Spleen (tissue), 11 donors: ENCODE results near the gene STUM. TPM values are rescaled to one million over a fixed set of nuclear protein-coding genes. Genes with fewer than 3 reads are reported as not detected.

ENCODE experiments used
- DNase-seq: peaks from one replicate; pipeline ENCODE4 v3.0.0-alpha.2; 2020
- H3K27ac ChIP-seq, 8 donors: fragments of 200-600 bp; sonication (generic) in 7 of 8; 1 replicate in 4 of 8; 2 replicates in 4 of 8; pipeline versions ENCODE4 v1.5.0 to v1.8.0; 2016 to 2021; ENCODE audit warnings: inconsistent platforms in 4 of 8, mild to moderate bottlenecking in 4 of 8, moderate library complexity in 1 of 8
- H3K27me3 ChIP-seq, 7 donors: fragments of 200-600 bp; sonication (generic) in 6 of 7; replicated peaks in 1 of 7; 1 replicate in 4 of 7; 2 replicates in 3 of 7; pipeline versions ENCODE4 v1.5.0 to v1.8.0; 2016 to 2021; ENCODE audit warnings: inconsistent platforms in 3 of 7, mild to moderate bottlenecking in 1 of 7
- H3K36me3 ChIP-seq, 6 donors: fragments of 200-600 bp; sonication (generic) in 5 of 6; 1 replicate in 4 of 6; 2 replicates in 2 of 6; pipeline versions ENCODE4 v1.5.0 to v1.8.0; 2016 to 2021; ENCODE audit warnings: inconsistent platforms in 2 of 6
- H3K4me1 ChIP-seq, 6 donors: fragments of 200-600 bp; sonication (generic) in 5 of 6; 1 replicate in 3 of 6; 2 replicates in 3 of 6; pipeline versions ENCODE4 v1.5.0 to v1.8.0; 2016 to 2021; ENCODE audit warnings: inconsistent platforms in 3 of 6
- H3K4me3 ChIP-seq, 8 donors: fragments of 200-600 bp; sonication (generic) in 7 of 8; 1 replicate in 4 of 8; 2 replicates in 4 of 8; pipeline versions ENCODE4 v1.5.0 to v1.8.0; 2016 to 2021; ENCODE audit warnings: inconsistent platforms in 4 of 8, mild to moderate bottlenecking in 4 of 8, moderate library complexity in 2 of 8
- H3K9me3 ChIP-seq, 8 donors: fragments of 200-600 bp; sonication (generic) in 7 of 8; 1 replicate in 4 of 8; 2 replicates in 4 of 8; pipeline versions ENCODE4 v1.5.0 to v1.8.0; 2016 to 2021; ENCODE audit warnings: inconsistent platforms in 4 of 8
- CTCF ChIP-seq, 11 experiments: fragments of 200-600 bp in 7 of 11; fragments of 450-650 bp in 4 of 11; sonication (generic) in 4 of 11; IDR thresholded peaks in 8 of 11; conservative IDR thresholded peaks in 3 of 11; 1 replicate in 7 of 11; 2 replicates in 4 of 11; pipeline versions ENCODE4 v1.4.0 to v1.8.0; 2016 to 2021; ENCODE audit warnings: antibody characterized with exemption in 11 of 11, inconsistent platforms in 4 of 11, mild to moderate bottlenecking in 1 of 11
- POLR2A ChIP-seq, 3 donors: fragments of 450-650 bp; IDR thresholded peaks; one replicate each; pipeline ENCODE4 v1.5.1; 2017; ENCODE audit warnings: antibody characterized with exemption in 3 of 3, mild to moderate bottlenecking in 1 of 3
- POLR2AphosphoS5 ChIP-seq, 3 donors: sonication (generic); formaldehyde crosslinking; IDR thresholded peaks; one replicate each; pipeline ENCODE4 v1.5.1; 2017; ENCODE audit warnings: antibody characterized with exemption in 3 of 3
- WGBS, 5 donors: extraction: QIAGEN DNeasy Blood & Tissue Kit in 3 of 5; methylation state at CpG; one replicate each; pipeline versions ENCODE4 v1.1.5 to v1.1.7; 2013 to 2018; 5-methylcytosine and 5-hydroxymethylcytosine counted together
- intact Hi-C: fragments of 100-400 bp; cut with DNase I; formaldehyde crosslinking; loops from one replicate; pipeline ENCODE4 v1.15.0; 2023; ENCODE audit warnings: low total_unique reads
- polyA plus RNA-seq, 3 donors: library from polyadenylated mRNA; stranded (reverse); fragments of 200-250 nt; gene quantifications; one replicate each; pipeline ENCODE4 v1.2.1, GENCODE V29; 2013
- total RNA-seq, 7 donors: library from RNA; depleted of rRNA in 3 of 7; stranded (reverse); fragments of >200 nt in 3 of 7; fragmentation: NEBNext Ultra II Directional in 4 of 7; extraction: Animal tissue kit (Norgen Biotek cat#: 25700) in 4 of 7; gene quantifications; one replicate each; pipeline versions ENCODE4 v1.1.0 to v1.2.1, GENCODE V29; 2016 to 2021
- donor health status: healthy with polysubstance abuse.
- donor health status: DM: no; HTN: no; CAD: no; lungs with moderate emphysema.
- donor health status: DM: no; HTN: no; CAD: no.
- donor health status: Bipolar disorder and iron deficiency.
- donor health status: healthy.
- donor health status: DM: no; HTN: no; CAD: no.
- donor health status: DM: yes; HTN: yes; CAD: no.

Gene STUM
- total and polyA plus RNA-seq, 10 donors = 0.11 to 2.8 (median 0.49) TPM

- 0 to 2% (median 1%) methylated on average over 32 to 73 of the region's 73 CpGs for WGBS, 5 donors
- Histone ChIP-seq H3K27me3 (peaks cover 0 to 68% (median 30%) of the 10 kb centered on the region in 7 donors), H3K4me1 (peaks cover 14 to 42% (median 34%) of the 10 kb centered on the region in 6 donors), H3K9me3 (no peaks in the 10 kb centered on the region), H3K4me3 (peak overlapping the region; percentile 8 to 75 (median 49)), H3K36me3 (no peaks in the 10 kb centered on the region), H3K27ac (no peak overlapping the region)
- DNase-seq = no peak
- no peak for TF ChIP-seq CTCF (IDR thresholded peaks at IDR 0.05 in 8 of 11, conservative IDR thresholded peaks at IDR 0.05 in 3 of 11)
- no peak for TF ChIP-seq POLR2AphosphoS5 (IDR thresholded peaks at IDR 0.05)
- TF ChIP-seq POLR2A (IDR thresholded peaks at IDR 0.05) = no peak
- intact Hi-C loops = no loop called here
Observed at GRCh38 chr1:226549094-226549936, 751 bp downstream of the STUM start.

GRCh38 chr1:226549937-226550671 lies 1.5 kb downstream of the STUM start:
- H3K27me3 ChIP-seq = peaks cover 0 to 68% (median 30%) of the 10 kb centered on the region in 7 donors
- no peaks in the 10 kb centered on the region for H3K9me3 ChIP-seq
- no peak overlapping the region for H3K27ac ChIP-seq
- H3K4me1 ChIP-seq = peaks cover 14 to 36% (median 34%) of the 10 kb centered on the region in 6 donors
- H3K36me3 ChIP-seq = no peaks in the 10 kb centered on the region
- no peak for DNase-seq
- peak overlapping the region; percentile 8 to 75 (median 49) for H3K4me3 ChIP-seq
- peak in 1 of 11 experiments; percentile 6 for TF ChIP-seq CTCF (IDR thresholded peaks at IDR 0.05 in 8 of 11, conservative IDR thresholded peaks at IDR 0.05 in 3 of 11)
- no peak for TF ChIP-seq POLR2A (IDR thresholded peaks at IDR 0.05)
- peak in 2 of 3 donors; percentile 12 to 14 for TF ChIP-seq POLR2AphosphoS5 (IDR thresholded peaks at IDR 0.05)
- 6 to 10% (median 6%) methylated on average over 19 to 21 of the region's 21 CpGs for WGBS, 5 donors
- intact Hi-C loops = no loop called here

- Histone ChIP-seq H3K27me3 (peaks cover 0 to 68% (median 30%) of the 10 kb centered on the region in 7 donors), H3K9me3 (no peaks in the 10 kb centered on the region), H3K36me3 (no peaks in the 10 kb centered on the region), H3K4me1 (peaks cover 14 to 35% (median 33%) of the 10 kb centered on the region in 6 donors), H3K4me3 (no peak overlapping the region), H3K27ac (no peak overlapping the region)
- DNase-seq = no peak
- TF ChIP-seq POLR2A (IDR thresholded peaks at IDR 0.05) (no peak), POLR2AphosphoS5 (IDR thresholded peaks at IDR 0.05) (no peak), CTCF (IDR thresholded peaks at IDR 0.05 in 8 of 11, conservative IDR thresholded peaks at IDR 0.05 in 3 of 11) (no peak)
- intact Hi-C loops = no loop called here
- 69 to 76% (median 72%) methylated on average over 5 of the region's 5 CpGs for WGBS, 5 donors
Observed at GRCh38 chr1:226550672-226551041, 2.1 kb downstream of the STUM start.

GRCh38 chr1:226551299-226551698 lies 2.7 kb downstream of the STUM start:
- no peak for TF ChIP-seq CTCF (IDR thresholded peaks at IDR 0.05 in 8 of 11, conservative IDR thresholded peaks at IDR 0.05 in 3 of 11)
- no peak for TF ChIP-seq POLR2AphosphoS5 (IDR thresholded peaks at IDR 0.05)
- no peak for TF ChIP-seq POLR2A (IDR thresholded peaks at IDR 0.05)
- H3K9me3 ChIP-seq = no peaks in the 10 kb centered on the region
- peaks cover 0 to 66% (median 30%) of the 10 kb centered on the region in 7 donors for H3K27me3 ChIP-seq
- no peaks in the 10 kb centered on the region for H3K36me3 ChIP-seq
- no peak for DNase-seq
- H3K4me1 ChIP-seq = peaks cover 14 to 35% (median 33%) of the 10 kb centered on the region in 6 donors
- intact Hi-C loops = no loop called here
- no peak overlapping the region for H3K4me3 ChIP-seq
- no peak overlapping the region for H3K27ac ChIP-seq
- 54 to 65% (median 64%) methylated on average over 2 of the region's 2 CpGs for WGBS, 5 donors
